Common myeloid progenitor, CD34-positive (primary cell): Measurements from ENCODE around the gene METTL1.

Experiments used
- CTCF ChIA-PET: fragments of 350-600 bp; sonication (Branson Sonifier 250); formaldehyde crosslinking; loops from one replicate; lab custom pipeline; 2021; ENCODE audit warnings: antibody characterized with exemption; lab: Charles Lee
- POLR2A ChIA-PET: fragments of 350-600 bp; sonication (Branson Sonifier 250); formaldehyde crosslinking; loops from one replicate; lab custom pipeline; 2021; ENCODE audit warnings: antibody characterized with exemption; lab: Charles Lee
- DNase-seq, 3 donors: peaks; one replicate each; pipeline versions ENCODE4 v3.0.0 to v3.0.0-alpha.2; 2013
- H3K27ac ChIP-seq, 2 experiments: 1 replicate in 1 of 2; 2 replicates in 1 of 2; pipeline ENCODE4 v1.7.0; 2013; ENCODE audit warnings: inconsistent platforms in 2 of 2, low read length in 2 of 2, mild to moderate bottlenecking in 2 of 2, low read depth in 1 of 2, moderate library complexity in 1 of 2; ENCODE audit not compliant: severe bottlenecking in 2 of 2, insufficient read depth in 1 of 2, poor library complexity in 1 of 2
- H3K27me3 ChIP-seq, 5 experiments: replicated peaks in 2 of 5; 1 replicate in 3 of 5; 2 replicates in 2 of 5; pipeline versions ENCODE4 v1.6.1 to v1.7.0; 2013; ENCODE audit warnings: low read length in 4 of 5, mild to moderate bottlenecking in 2 of 5, moderate library complexity in 2 of 5, inconsistent platforms in 1 of 5; ENCODE audit not compliant: insufficient read depth in 5 of 5, control insufficient read depth in 4 of 5
- H3K36me3 ChIP-seq, 4 experiments: 1 replicate in 2 of 4; 2 replicates in 2 of 4; pipeline versions ENCODE4 v1.6.1 to v1.7.0; 2013; ENCODE audit warnings: low read length in 3 of 4, control low read depth in 1 of 4, mild to moderate bottlenecking in 1 of 4; ENCODE audit not compliant: control insufficient read depth in 4 of 4, insufficient read depth in 4 of 4
- H3K4me1 ChIP-seq, 4 experiments: 1 replicate in 3 of 4; 2 replicates in 1 of 4; pipeline versions ENCODE4 v1.6.1 to v1.7.1; 2013; ENCODE audit warnings: low read length in 3 of 4, mild to moderate bottlenecking in 3 of 4, control low read depth in 1 of 4, inconsistent platforms in 1 of 4, moderate library complexity in 1 of 4; ENCODE audit not compliant: control insufficient read depth in 4 of 4, insufficient read depth in 4 of 4; ENCODE audit errors: control extremely low read depth in 1 of 4
- H3K4me3 ChIP-seq, 7 experiments: 1 replicate in 4 of 7; 2 replicates in 3 of 7; pipeline versions ENCODE4 v1.5.1 to v1.7.0; 2013; ENCODE audit warnings: mild to moderate bottlenecking in 7 of 7, low read length in 6 of 7, moderate library complexity in 6 of 7, inconsistent platforms in 2 of 7, low read depth in 2 of 7, control low read depth in 1 of 7; ENCODE audit not compliant: insufficient read depth in 4 of 7, control insufficient read depth in 1 of 7; ENCODE audit errors: extremely low read depth in 1 of 7
- H3K9me3 ChIP-seq, 5 experiments: 1 replicate in 4 of 5; 2 replicates in 1 of 5; pipeline versions ENCODE4 v1.6.1 to v1.7.1; 2013; ENCODE audit warnings: low read length in 4 of 5, mild to moderate bottlenecking in 2 of 5, inconsistent platforms in 1 of 5, low read depth in 1 of 5, moderate library complexity in 1 of 5; ENCODE audit not compliant: control insufficient read depth in 4 of 5, insufficient read depth in 2 of 5; ENCODE audit errors: control extremely low read depth in 1 of 5
- WGBS: methylation state at CpG from one replicate; pipeline ENCODE4 v1.1.5; 2013; ENCODE audit not compliant: insufficient coverage; 5-methylcytosine and 5-hydroxymethylcytosine counted together

Gene METTL1

DNA sequence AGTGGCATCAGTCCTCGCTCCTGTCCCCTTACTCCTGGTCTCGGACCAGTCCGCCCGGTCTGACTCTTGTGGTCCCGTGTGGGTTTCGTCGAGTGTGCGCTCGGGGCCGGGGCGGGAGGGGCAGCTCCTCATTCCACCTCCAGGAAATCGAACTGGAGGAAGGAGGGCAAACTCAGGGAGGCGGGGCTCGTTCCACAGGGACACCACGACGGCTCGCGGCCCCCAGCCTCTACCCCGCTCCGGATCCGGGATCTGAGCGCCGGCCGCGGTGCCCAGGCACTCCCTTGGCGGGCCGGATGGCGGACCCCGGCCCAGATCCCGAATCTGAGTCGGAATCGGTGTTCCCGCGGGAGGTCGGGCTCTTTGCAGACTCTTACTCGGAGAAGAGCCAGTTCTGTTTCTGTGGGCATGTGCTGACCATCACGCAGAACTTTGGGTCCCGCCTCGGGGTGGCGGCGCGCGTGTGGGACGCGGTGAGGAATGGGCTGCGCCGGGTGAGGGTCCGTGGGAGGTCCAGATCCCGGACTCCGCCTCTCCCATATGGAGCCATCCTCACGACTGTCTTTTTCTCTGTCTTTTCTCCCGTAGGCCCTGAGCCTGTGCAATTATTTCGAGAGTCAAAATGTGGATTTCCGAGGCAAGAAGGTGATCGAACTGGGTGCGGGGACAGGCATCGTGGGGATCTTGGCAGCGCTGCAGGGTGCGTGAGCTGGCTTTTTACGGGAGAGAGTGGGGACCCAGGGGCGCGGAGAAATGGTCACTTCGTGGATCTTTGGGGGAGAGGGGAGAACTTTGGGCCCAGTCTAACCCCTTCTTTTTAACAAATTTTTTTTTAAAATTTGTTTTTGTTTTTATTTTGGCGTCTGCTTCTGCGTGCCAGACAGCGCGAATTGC, 771 bp upstream of the METTL1 start, which contains the start of gene EEF1AKMT3:
EEF1AKMT3 (plus strand) TSS at position 186 of the 894 bp plus-strand sequence; CDS start at position 297, 111 bp downstream.
- POLR2A ChIA-PET, result interaction anchor here (0.8 to 1.5 kb wide), 4 partner anchors 10 to 21 kb away, joined by 3 to 8 read pairs (median 4); partner anchors contain the start of genes CDK4, MARCHF9 and TSFM
- WGBS, result 0% methylated on average over 56 of the region's 67 CpGs
- peak within 1 kb of the TSS; percentile 86 to 96 (median 93) for H3K4me3 ChIP-seq
- H3K9me3 ChIP-seq, result no peaks in the 10 kb centered on the region
- H3K27ac ChIP-seq, result peak within 1 kb of the TSS; percentile 64 to 88
- CTCF ChIA-PET, result interaction anchor here (0.6 to 10.4 kb wide), 4 partner anchors 8 to 60 kb away, joined by 3 to 74 read pairs (median 6); partner anchors contain the start of gene TSFM
- peaks cover 2 to 23% (median 18%) of the 10 kb centered on the region in 4 experiments for H3K4me1 ChIP-seq
- peak in 1 of 3 donors; percentile 41 for DNase-seq
- H3K36me3 ChIP-seq, result peaks cover 5 to 25% (median 13%) of the 10 kb centered on the region in 4 experiments
- peaks cover 0 to 2% (median 0%) of the 10 kb centered on the region in 5 experiments for H3K27me3 ChIP-seq

DNA sequence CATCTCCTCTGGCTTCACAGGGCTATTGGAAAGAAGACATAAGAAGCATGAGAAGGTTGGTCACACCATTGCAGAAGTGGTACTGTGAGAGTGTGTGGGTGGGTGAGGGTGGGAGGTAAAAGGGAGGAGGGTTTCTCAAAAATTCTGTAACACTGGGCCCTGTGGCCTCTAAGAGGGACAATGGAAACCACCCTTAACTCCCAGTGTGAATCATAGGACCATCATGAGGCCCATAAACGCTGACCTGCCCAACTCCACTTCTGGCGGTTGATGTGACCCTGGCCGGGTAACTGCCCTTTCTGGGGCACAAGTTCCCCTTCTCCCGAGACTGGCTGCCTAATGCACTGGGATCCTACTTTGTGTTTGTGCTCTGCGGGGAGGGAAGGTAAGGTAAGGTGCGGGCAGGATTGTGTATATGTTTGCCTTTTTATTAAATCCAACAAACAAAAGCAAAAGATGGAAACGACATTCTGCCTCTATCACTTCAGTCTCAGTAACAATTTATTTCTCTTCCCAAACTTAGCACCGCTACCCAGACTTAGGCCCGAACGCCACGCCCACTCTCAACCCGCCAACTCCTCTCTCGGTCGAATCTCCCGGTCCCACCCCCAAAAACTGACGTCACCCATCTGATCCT, 551 bp downstream of the METTL1 start:
- peak overlapping the region; percentile 64 to 88 for H3K27ac ChIP-seq
- peaks cover 2 to 29% (median 24%) of the 10 kb centered on the region in 4 experiments for H3K4me1 ChIP-seq
- peak; percentile 95 to 97 (median 96) for DNase-seq
- H3K36me3 ChIP-seq, result peaks cover 5 to 25% (median 13%) of the 10 kb centered on the region in 4 experiments
- POLR2A ChIA-PET, result interaction anchor here (1.0 to 1.5 kb wide), 2 partner anchors 11 to 19 kb away, joined by 3 to 8 read pairs; partner anchors contain the start of genes CDK4 and TSFM
- no peaks in the 10 kb centered on the region for H3K9me3 ChIP-seq
- 2% methylated on average over 12 of the region's 16 CpGs for WGBS
- H3K27me3 ChIP-seq, result peaks cover 0 to 15% (median 4%) of the 10 kb centered on the region in 5 experiments
- CTCF ChIA-PET, result interaction anchor here (0.8 to 10.4 kb wide), 4 partner anchors 9 to 12 kb away, joined by 3 to 74 read pairs (median 6); partner anchors contain the start of gene TSFM
- H3K4me3 ChIP-seq, result peak overlapping the region; percentile 86 to 96 (median 93)

DNA sequence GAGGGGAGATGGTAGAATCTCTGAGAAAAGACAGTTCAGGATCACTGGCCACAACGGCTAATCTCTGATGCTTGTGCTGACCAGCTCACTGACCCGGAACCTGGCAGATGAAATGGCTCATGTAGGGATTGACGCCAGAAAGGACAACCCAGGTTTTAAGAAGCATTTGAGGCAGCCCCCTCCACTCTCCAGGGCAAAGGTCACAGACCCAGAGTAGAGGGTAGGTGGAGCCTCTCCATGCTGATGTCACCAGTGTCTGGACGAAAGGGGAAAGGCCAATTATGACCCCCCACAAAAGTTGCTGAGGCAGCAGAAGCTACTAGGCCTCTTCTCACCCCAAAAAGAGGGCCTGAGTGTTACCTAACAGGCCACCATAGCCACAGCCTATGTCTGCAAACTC, 1.2 kb downstream of the METTL1 start:
- peaks cover 0 to 22% (median 10%) of the 10 kb centered on the region in 5 experiments for H3K27me3 ChIP-seq
- peaks cover 5 to 25% (median 13%) of the 10 kb centered on the region in 4 experiments for H3K36me3 ChIP-seq
- peaks cover 2 to 35% (median 31%) of the 10 kb centered on the region in 4 experiments for H3K4me1 ChIP-seq
- H3K4me3 ChIP-seq, result peak overlapping the region in 2 of 7 experiments; percentile 92 to 94
- peak overlapping the region in 1 of 2 experiments; percentile 88 for H3K27ac ChIP-seq
- DNase-seq, result no peak
- CTCF ChIA-PET, result interaction anchor here (0.6 to 1.3 kb wide), 3 partner anchors 11 to 14 kb away, joined by 3 to 4 read pairs (median 3); partner anchors contain the start of gene TSFM
- no peaks in the 10 kb centered on the region for H3K9me3 ChIP-seq
- POLR2A ChIA-PET, result no interaction called here
- 87% methylated on average over 3 of the region's 4 CpGs for WGBS

DNA sequence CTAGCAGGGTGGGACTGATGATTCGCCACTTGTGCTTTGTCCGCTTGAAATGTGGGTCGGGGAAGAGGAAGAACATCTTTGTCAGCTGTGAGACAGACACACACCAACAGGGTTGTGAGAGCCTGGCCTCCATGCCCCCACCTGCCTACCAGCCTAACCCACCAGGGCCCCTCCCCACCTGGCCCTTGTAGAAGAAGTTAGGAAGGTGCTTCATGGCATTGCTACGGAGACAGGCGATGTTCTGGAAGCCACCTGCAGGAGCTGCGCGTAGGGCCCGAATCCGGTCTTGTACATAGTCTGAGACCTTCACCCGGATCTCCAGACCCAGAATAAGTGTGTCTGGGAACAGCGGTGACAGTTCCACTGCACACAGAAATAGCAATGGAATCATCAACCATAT, 2.3 kb downstream of the METTL1 start:
- H3K4me3 ChIP-seq, result no peak overlapping the region
- no peaks in the 10 kb centered on the region for H3K9me3 ChIP-seq
- no peak overlapping the region for H3K27ac ChIP-seq
- 100% methylated on average over 11 of the region's 11 CpGs for WGBS
- ChIA-PET POLR2A (no interaction called here), CTCF (interaction anchor here (0.6 to 3.0 kb wide), 3 partner anchors 10 to 187 kb away, joined by 3 to 16 read pairs (median 4); no protein-coding TSS in a partner anchor)
- H3K36me3 ChIP-seq, result peaks cover 5 to 25% (median 13%) of the 10 kb centered on the region in 4 experiments
- no peak for DNase-seq
- H3K27me3 ChIP-seq, result peaks cover 0 to 33% (median 15%) of the 10 kb centered on the region in 5 experiments
- H3K4me1 ChIP-seq, result peaks cover 2 to 47% (median 42%) of the 10 kb centered on the region in 4 experiments

DNA sequence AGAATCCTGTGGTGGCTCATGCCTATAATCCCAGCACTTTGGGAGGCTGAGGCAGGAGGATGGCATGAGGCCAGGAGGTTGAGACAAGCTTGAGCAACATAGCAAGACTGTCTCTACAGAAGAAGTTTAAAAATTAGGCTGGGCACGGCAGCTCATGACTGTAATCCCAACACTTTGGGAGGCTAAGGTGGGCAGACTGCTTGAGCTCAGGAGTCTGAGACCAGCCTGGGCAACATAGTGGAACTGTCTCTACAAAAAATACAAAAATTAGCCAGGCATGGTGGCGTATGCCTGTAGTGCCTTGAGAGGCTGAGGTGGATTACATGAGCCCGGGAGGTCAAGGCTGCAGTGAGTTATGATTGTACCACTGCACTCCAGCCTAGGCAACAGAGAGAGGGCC, 4.0 kb downstream of the METTL1 start:
- POLR2A ChIA-PET, result no interaction called here

DNA sequence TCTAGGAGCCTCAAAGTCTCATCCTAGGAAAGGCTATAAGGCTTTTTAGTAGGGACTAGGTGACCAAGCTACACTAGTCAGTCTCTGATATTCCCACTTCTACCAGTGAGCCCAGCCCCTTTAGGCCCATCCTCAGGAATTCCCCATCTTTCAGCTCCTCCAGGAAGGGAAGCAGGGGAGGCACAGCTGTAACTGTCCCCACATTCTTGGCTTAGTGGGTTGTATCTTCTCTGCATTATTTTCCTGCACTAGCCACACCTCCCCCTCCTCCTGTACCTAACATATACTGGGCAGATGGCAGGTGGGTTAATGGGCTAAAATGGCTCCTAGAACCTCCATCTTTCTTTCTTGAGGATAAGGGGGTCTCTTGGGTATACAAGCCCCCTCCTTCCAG, 4.6 kb downstream of the METTL1 start:
- H3K36me3 ChIP-seq, result peaks cover 5 to 25% (median 13%) of the 10 kb centered on the region in 4 experiments
- ChIA-PET POLR2A (no interaction called here), CTCF (interaction anchor here (0.8 to 4.4 kb wide), 10 partner anchors 8 to 70 kb away, joined by 3 to 43 read pairs (median 4); partner anchors contain the start of genes CDK4, MARCHF9, TSFM and TSPAN31)
- DNase-seq, result no peak
- no peak overlapping the region for H3K4me3 ChIP-seq
- no peaks in the 10 kb centered on the region for H3K9me3 ChIP-seq
- no peak overlapping the region for H3K27ac ChIP-seq
- peaks cover 0 to 50% (median 19%) of the 10 kb centered on the region in 5 experiments for H3K27me3 ChIP-seq
- peaks cover 2 to 40% (median 39%) of the 10 kb centered on the region in 4 experiments for H3K4me1 ChIP-seq

More for the DNA sequence above, 4.0 kb downstream of the METTL1 start:
- Histone ChIP-seq H3K9me3 (no peaks in the 10 kb centered on the region), H3K4me1 (peaks cover 2 to 45% (median 42%) of the 10 kb centered on the region in 4 experiments), H3K36me3 (peaks cover 5 to 25% (median 13%) of the 10 kb centered on the region in 4 experiments), H3K4me3 (no peak overlapping the region), H3K27me3 (peaks cover 0 to 49% (median 19%) of the 10 kb centered on the region in 5 experiments), H3K27ac (no peak overlapping the region)
- DNase-seq, result no peak
- CTCF ChIA-PET, result interaction anchor here (0.8 to 4.4 kb wide), 9 partner anchors 9 to 68 kb away, joined by 3 to 43 read pairs (median 4); partner anchors contain the start of genes CDK4, MARCHF9, TSFM and TSPAN31
- 100% methylated on average over 2 of the region's 3 CpGs for WGBS
